Activated CD4-positive, alpha-beta T cell treated with anti-CD3 and anti-CD28 coated beads, Interleukin-2, amount 50 U/mL, for 24 hours (primary cell): Measurements from ENCODE around the gene GTPBP1.

Experiments used
- DNase-seq, 2 donors: peaks; one replicate each; pipeline ENCODE4 v3.0.0-alpha.2; 2020; ENCODE audit warnings: low read depth in 1 of 2, low spot score in 1 of 2

GTPBP1 gene

GRCh38 chr22:38724926-38725571 is 19.3 kb downstream of the GTPBP1 start:
- no peak for DNase-seq

GRCh38 chr22:38725900-38726655 is 20.3 kb downstream of the GTPBP1 start:
- no peak for DNase-seq

- no peak for DNase-seq
These were observed 21.4 kb downstream of the GTPBP1 start for GRCh38 chr22:38727123-38727522.

DNA sequence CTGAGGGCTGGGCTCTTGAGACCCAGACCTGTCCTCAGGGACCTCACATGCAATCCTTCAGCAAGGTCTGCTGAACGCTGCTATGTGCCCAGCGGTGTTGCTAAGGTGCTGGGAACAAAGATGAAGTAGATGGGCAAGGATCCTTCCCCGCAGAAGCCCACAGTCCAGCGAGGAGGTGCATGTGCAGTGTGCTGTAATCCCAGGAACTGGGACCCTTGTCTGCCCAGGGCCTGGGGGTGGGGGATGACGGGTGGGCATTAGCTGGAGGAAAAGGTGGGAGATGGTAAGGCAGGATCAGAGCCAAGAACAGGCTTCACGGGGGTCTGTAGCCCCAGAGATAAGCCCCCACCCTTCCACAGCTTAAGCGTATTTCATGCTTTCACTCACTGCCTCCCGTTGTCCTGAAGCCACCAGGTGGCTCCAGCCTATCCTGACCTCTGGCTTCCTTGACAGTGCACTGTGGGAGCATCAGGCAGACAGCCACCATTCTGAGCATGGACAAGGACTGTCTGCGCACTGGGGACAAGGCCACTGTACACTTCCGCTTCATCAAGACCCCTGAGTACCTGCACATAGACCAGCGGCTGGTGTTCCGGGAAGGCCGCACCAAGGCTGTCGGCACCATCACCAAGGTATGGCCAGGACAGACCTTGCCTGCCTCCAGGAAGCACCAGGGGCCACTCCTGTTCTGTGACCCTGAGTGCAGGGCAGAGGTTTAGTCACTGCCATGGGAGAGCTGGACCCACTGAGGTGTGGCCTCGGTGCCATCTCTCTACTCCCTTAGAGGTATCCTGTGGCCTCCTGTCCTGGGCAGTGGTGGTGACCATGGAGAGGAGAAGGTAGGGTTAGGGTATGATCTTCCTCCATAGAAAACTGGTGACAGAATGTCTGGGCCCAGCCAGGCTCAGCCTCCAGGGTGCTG is 22.0 kb downstream of the GTPBP1 start:
- DNase-seq: no peak

- no peak for DNase-seq
These were observed 23.4 kb downstream of the GTPBP1 start for GRCh38 chr22:38728871-38729796.

DNA sequence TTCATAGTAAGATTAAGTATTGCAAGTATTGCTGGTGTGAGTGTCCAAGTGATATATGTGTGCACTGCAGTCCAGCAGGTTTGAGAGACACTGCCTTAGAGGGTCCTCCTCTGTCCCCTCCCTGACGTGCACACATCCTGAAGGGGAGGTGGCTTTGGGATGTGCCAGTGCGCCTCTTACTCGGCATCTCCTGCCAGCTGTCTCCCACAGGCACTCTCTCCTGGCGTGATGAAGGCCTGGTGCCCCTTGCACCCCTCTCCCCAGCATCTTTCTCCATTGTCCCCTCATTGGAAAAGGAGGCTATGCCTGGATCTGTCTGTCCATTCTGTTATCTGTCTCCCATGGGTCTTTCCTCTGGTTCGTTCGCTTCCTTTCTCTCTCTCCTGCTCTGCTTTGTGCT is 24.2 kb downstream of the GTPBP1 start:
- no peak for DNase-seq

- no peak for DNase-seq
These were observed 24.7 kb downstream of the GTPBP1 start for GRCh38 chr22:38730411-38730871.

DNA sequence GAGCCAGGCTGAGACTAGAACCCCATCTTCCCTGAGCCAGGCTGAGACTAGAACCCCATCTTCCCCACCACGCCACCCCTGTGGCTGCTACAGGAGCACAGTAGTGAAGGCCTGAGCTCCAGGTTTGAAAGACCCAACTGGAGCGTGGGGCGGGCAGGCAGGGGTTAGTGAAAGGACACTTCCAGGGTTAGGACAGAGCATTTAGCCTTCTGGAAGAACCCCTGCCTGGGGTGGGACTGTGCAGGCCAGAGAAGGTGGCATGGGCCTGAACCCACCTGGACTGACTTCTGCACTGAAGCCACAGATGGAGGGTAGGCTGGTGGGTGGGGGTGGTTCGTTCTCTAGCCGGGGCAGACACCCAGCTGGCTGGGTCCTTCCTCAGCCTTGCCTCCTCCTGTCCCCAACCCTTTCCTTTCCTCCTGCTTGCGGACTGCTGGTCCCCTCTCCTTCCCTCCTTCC is 26.0 kb downstream of the GTPBP1 start:
- DNase-seq: no peak

GRCh38 chr22:38732251-38732815 is 26.6 kb downstream of the GTPBP1 start:
- DNase-seq: no peak

DNA sequence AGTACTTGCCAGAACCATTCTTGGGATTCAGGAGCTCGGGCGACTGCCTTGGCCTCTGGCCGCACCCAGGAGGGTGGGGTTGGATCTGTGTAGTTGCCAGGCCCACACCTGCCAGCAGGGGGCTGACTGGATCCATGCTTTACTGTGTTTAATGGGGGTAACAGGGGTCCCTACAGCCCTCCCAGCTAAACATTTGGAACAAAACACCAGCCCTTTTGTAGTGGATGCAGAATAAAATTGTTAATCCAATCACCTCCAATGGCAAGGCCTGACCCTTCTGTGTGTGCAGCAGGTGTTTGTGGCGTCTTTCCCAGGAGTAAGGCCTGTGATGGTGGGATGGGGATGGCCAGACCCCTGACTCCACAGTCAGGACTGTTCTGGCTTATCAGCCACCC is 27.6 kb downstream of the GTPBP1 start:
- peak in 1 of 2 donors; percentile 27 for DNase-seq

DNA sequence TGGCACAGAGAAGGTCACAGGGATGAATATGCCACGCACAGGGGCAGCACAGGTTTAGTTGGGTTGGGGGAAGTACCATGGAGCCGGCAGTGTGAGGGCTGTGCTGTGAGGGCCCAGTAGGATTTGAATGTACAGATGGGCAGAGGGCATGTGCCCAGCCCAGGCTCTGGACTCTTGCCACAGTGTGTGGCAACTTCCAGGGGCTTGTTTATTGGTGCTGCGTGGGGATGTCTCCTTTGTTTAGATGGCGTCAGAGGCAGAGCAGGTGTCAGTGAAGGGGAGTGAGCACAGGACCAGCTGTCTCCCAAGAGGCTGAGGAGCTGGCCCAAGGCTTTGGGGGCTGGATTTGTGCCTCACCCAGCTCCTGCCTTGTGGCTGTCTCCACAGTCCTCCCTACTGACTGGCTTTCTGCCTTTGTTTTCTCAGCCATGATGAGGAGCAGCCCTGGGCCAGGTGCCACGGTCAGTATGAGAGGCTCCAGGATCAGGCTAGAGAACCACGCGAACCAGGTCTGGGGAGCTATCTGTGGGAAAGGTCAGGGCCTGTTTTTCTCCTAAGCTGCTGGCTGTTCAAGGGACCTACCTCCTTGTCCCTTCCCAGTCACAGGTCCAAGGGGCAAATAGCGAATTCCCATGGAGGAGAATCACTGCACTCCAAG is 28.1 kb downstream of the GTPBP1 start:
- DNase-seq: no peak

- DNase-seq: no peak
These were observed 28.8 kb downstream of the GTPBP1 start for GRCh38 chr22:38734421-38735100.

- no peak for DNase-seq
These were observed 29.4 kb downstream of the GTPBP1 start for GRCh38 chr22:38735126-38735464.

DNA sequence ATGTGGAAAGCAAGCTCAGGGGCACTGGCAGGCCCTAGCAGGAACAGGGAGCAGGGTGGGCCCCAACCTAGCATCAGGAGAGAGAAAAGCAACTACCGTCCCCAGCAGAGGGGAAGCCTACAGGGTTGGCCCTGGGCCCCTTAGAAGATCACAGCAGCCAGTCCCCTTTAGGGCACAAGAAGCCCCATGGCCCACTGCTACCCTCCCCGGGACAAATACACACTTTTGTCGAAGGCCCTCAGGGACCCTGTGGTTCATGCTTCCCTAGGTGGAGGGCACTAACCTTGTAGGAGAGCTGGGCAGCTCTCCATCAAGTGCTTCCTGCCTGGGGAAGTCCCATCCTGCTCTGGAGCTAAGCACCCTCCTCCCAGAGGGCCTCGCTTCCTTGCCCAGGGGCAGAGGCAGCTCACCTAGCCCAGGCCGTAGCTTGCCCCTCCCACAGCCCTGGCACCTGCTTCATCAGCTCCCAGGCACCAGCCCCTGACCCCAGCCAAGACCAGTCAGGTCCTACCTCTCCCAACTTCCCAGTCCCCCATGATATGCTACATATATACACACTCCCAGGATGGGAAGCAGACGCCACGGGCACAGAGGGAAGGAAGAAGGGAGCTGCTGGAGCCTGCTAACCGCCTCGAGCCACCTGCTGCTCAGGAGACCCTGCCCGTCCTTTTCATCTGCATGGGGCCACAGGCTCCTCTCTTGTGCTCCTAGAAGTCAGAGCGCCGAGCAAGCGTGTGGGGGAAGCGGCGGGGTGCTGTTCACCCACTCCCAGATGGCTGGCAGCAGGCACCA is 29.9 kb downstream of the GTPBP1 start:
- DNase-seq: no peak

DNA sequence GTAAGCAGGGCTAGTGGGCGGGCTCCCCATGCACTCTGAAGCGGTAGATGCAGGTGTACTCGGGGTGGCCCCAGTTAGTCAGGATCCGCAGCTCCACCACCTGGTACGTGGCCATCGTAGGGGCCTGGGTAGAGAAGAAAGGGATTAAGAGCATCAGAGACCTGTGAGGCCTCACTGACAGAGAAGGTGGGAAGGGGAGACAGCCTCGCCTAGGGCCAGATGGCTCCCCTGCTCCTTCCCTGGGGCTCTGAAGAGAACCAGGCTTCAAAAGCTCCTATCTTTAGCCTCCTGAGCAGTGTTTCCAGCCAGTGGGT is 30.5 kb downstream of the GTPBP1 start:
- DNase-seq: no peak

DNA sequence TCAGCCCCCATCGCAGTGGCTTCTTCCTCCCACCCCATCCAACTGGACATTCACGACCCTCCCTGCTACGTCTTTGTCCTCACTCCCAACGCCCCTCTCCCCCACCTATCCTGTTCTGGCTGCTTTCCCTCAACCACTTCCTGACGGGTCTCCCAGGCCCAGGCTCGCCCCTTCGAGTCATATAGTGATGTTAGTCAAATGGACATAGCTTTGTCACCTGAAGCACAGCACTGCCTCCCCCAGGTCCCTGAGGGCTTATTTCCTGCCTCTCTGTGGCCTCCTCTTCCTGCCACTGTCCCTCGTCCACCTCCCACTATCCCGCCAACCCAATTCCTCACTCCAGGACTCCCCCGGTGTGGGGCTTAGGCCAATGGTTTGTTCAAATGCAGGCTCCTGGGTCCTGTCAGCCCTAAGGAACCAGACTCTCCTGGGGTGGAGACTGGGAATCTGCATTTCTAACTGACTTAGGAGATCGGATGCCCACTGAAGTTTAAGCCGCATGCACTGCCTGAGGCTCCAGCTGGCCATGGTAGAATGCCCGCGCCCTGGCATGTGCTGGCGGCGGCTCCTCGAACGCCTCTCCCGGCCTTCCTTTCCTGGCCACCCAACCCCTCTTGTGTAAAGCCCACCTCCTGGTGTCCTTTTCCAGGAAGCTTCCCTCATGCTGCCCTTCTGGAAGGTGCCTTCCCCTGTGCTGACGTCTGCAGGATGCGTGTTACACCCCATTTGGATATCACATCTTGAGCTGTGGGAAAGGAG is 31.7 kb downstream of the GTPBP1 start:
- no peak for DNase-seq

DNA sequence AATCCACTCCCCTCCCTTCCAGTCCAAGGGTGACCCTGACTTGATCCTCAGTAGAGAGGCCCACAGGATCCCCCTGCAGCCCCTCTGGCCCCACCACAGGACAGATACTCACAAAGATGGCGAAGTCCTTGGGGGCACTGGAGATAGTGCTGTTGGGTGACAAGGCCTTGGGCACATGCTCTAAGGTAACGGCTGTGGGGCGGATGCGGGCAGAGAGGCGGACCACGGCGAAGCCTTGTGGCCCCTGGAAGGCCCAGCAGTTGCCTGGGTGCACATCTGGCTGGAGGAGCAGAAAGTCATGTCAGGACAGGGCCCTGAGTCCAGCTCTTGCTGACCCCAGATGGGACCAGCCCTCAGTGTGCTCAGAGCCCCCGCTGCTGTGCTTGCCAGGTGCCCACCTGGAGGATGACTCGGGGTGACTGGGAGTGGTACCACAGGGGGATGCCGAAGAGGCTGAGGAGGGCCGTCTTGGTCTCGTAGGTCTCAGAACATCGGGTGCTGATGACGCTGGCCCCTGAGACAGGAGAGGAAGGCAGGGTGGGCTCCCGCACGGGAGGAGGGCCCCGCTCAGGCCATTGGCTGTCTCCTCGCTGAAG is 32.8 kb downstream of the GTPBP1 start:
- DNase-seq: no peak
